Colonic mucosa (tissue), 4 donors: Measurements from ENCODE around the gene ZDHHC21. TPM values are rescaled to one million over a fixed set of nuclear protein-coding genes. Genes with fewer than 3 reads are reported as not detected.
A peak's percentile ranks its signal among the peaks of the same experiment; 100 is the strongest.

Source experiments
- DNase-seq: peaks from one replicate; pipeline ENCODE4 v3.0.0-alpha.2; 2020
- H3K27ac ChIP-seq: fragments of 200-600 bp; one replicate; pipeline ENCODE4 v1.8.0; 2021
- H3K27me3 ChIP-seq: fragments of 200-600 bp; one replicate; pipeline ENCODE4 v1.8.0; 2021
- H3K36me3 ChIP-seq: fragments of 200-600 bp; one replicate; pipeline ENCODE4 v1.8.0; 2021
- H3K4me1 ChIP-seq: fragments of 200-600 bp; one replicate; pipeline ENCODE4 v1.8.0; 2021; ENCODE audit warnings: mild to moderate bottlenecking
- H3K4me3 ChIP-seq: fragments of 200-600 bp; one replicate; pipeline ENCODE4 v1.8.0; 2021
- H3K9ac ChIP-seq, 2 donors: one replicate each; pipeline ENCODE4 v1.7.0; 2013; ENCODE audit warnings: control low read depth in 2 of 2, low read depth in 2 of 2, low read length in 2 of 2
- H3K9me3 ChIP-seq: fragments of 200-600 bp; one replicate; pipeline ENCODE4 v1.8.0; 2021
- intact Hi-C: fragments of 100-400 bp; cut with DNase I; formaldehyde crosslinking; loops from one replicate; pipeline ENCODE4 v1.14.1; 2022
- total RNA-seq, 2 donors: library from RNA; stranded (reverse); fragmentation: NEBNext Ultra II Directional in 1 of 2; extraction: Animal tissue kit (Norgen Biotek cat#: 25700) in 1 of 2; gene quantifications; one replicate each; pipeline ENCODE4 v1.2.1, GENCODE V29; 2021
- TF ChIP-seq, protein P1 (sequence below): fragments of 200-600 bp; IDR thresholded peaks from one replicate; pipeline ENCODE4 v1.8.0; 2022; ENCODE audit warnings: antibody characterized with exemption, mild to moderate bottlenecking
- donor health status: healthy.
- donor health status: DM: no; HTN: no; CAD: no.
- donor health status: DM: no; HTN: no; CAD: no.

The ZDHHC21 gene
- total RNA-seq, 2 donors from 2014 or later: 9.0 to 14.1 TPM

DNA sequence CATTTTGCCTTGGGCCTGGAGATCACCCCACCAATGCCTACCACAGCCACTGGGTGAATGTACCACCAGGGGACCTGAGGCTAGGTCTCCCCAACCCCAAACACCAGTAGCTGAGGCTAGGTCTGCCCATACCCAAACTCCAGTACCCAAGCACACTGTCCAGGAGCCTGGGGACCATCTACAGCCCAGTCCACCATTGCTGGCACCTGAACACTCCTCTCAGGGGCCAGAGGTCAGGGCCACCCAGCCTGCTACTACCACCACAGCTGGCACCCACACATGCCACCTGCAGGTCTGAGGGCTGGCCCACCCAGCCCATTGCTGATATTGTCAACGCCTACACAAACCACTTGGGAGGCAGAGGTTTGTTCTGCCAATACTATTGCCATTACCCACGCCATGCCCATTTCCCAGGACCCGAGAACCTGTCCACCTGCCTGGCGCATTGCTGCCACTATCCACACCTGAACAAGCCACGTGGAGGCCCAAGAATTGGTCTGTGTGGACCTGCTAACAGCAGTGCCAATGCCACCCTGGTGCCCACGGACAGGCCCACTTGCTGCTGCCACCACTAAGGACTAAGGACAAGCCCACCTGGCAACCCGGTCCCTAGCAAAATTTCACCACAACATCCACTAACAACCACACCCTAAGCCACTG is 59.2 kb downstream of the ZDHHC21 start:
- no peak overlapping the region for H3K9ac ChIP-seq
- intact Hi-C loops: no loop called here
- TF ChIP-seq, protein P1, sequence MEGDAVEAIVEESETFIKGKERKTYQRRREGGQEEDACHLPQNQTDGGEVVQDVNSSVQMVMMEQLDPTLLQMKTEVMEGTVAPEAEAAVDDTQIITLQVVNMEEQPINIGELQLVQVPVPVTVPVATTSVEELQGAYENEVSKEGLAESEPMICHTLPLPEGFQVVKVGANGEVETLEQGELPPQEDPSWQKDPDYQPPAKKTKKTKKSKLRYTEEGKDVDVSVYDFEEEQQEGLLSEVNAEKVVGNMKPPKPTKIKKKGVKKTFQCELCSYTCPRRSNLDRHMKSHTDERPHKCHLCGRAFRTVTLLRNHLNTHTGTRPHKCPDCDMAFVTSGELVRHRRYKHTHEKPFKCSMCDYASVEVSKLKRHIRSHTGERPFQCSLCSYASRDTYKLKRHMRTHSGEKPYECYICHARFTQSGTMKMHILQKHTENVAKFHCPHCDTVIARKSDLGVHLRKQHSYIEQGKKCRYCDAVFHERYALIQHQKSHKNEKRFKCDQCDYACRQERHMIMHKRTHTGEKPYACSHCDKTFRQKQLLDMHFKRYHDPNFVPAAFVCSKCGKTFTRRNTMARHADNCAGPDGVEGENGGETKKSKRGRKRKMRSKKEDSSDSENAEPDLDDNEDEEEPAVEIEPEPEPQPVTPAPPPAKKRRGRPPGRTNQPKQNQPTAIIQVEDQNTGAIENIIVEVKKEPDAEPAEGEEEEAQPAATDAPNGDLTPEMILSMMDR: no peak
- H3K9me3 ChIP-seq: no peaks in the 10 kb centered on the region
- no peak overlapping the region for H3K4me3 ChIP-seq
- DNase-seq: no peak
- no peaks in the 10 kb centered on the region for H3K36me3 ChIP-seq
- H3K27me3 ChIP-seq: no peaks in the 10 kb centered on the region
- H3K4me1 ChIP-seq: no peaks in the 10 kb centered on the region
- H3K27ac ChIP-seq: no peak overlapping the region

- Histone ChIP-seq H3K27me3 (no peaks in the 10 kb centered on the region), H3K9me3 (no peaks in the 10 kb centered on the region), H3K27ac (no peak overlapping the region), H3K36me3 (no peaks in the 10 kb centered on the region), H3K4me1 (no peaks in the 10 kb centered on the region), H3K4me3 (no peak overlapping the region), H3K9ac (no peak overlapping the region)
- intact Hi-C loops: no loop called here
- TF ChIP-seq, protein P1: no peak
- no peak for DNase-seq
Observed at GRCh38 chr9:14633148-14633547, 60.1 kb downstream of the ZDHHC21 start.

- Histone ChIP-seq H3K4me3 (no peak overlapping the region), H3K27me3 (no peaks in the 10 kb centered on the region), H3K9me3 (no peaks in the 10 kb centered on the region), H3K9ac (no peak overlapping the region), H3K27ac (no peak overlapping the region), H3K36me3 (no peaks in the 10 kb centered on the region), H3K4me1 (no peaks in the 10 kb centered on the region)
- DNase-seq: no peak
- TF ChIP-seq, protein P1: no peak
- intact Hi-C loops: no loop called here
Observed at GRCh38 chr9:14627513-14627912, 65.7 kb downstream of the ZDHHC21 start.

GRCh38 chr9:14618836-14619420 is 74.3 kb downstream of the ZDHHC21 start:
- TF ChIP-seq, protein P1: no peak
- H3K27me3 ChIP-seq: no peaks in the 10 kb centered on the region
- no peaks in the 10 kb centered on the region for H3K4me1 ChIP-seq
- no peaks in the 10 kb centered on the region for H3K36me3 ChIP-seq
- intact Hi-C loops: loop anchor here (10.0 kb wide), 1 partner anchor 146 kb away; no protein-coding TSS in a partner anchor
- no peak for DNase-seq
- H3K27ac ChIP-seq: no peak overlapping the region
- H3K4me3 ChIP-seq: no peak overlapping the region
- no peaks in the 10 kb centered on the region for H3K9me3 ChIP-seq
- no peak overlapping the region for H3K9ac ChIP-seq

DNA sequence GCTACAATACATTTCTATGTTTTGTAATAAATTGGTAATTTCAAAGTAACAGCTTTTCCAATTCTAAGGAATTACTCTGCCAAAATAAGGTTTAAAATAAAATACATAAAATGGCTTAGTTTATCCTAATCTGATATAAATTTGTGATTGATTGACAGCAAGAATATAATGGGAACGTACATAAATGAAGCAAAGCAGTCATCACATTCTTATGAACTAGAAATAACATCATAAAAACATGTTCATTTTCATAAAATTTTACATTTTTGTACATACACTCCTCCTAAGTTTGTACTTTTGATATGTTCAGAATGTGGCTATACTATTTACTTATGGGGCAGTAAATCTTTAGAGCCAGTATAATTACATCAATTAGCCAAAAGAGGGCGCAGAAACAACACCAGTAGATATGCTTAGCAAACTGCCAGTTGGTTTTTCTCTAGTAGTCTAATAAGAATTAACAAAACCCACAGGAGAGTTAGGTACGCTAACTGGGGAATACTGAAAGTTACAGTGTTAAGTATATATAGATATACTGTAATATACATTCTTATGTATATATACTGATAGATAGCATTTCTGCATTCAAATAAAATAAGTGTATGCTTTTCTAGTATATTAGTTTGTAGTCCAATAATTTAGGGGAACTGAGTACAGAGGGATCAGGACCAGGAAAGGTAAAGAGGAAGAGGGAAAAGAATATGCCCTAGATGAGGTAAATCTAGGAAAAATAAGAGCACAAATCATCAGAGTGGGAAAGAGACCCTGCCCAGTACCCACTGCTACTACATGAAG is 76.8 kb downstream of the ZDHHC21 start:
- Histone ChIP-seq H3K27ac (no peak overlapping the region), H3K9ac (no peak overlapping the region), H3K9me3 (no peaks in the 10 kb centered on the region), H3K36me3 (no peaks in the 10 kb centered on the region), H3K27me3 (no peaks in the 10 kb centered on the region), H3K4me1 (no peaks in the 10 kb centered on the region), H3K4me3 (no peak overlapping the region)
- DNase-seq: no peak
- TF ChIP-seq, protein P1: peak; percentile 65
- intact Hi-C loops: loop anchor here (10.0 kb wide), 1 partner anchor 148 kb away; no protein-coding TSS in a partner anchor
